ENCODE measurements around the gene ERN2.

DNA sequence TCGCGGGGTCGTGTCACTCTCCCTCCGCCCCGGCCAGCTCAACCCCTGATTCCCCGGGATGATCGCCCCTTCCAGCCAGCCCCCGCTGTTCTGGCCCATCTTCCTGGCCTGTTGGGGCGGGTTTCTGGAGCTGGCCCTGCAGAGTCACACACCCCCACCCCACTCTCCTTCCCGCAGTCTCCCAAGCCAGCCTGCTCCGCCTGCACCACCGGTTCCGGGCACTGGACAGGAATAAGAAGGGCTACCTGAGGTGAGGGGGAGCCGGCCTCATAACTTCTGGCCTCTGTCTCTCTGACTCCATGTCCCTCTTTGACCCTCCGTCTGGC lies 42.4 kb upstream of the ERN2 start:
- TF ChIP-seq, protein P1, sequence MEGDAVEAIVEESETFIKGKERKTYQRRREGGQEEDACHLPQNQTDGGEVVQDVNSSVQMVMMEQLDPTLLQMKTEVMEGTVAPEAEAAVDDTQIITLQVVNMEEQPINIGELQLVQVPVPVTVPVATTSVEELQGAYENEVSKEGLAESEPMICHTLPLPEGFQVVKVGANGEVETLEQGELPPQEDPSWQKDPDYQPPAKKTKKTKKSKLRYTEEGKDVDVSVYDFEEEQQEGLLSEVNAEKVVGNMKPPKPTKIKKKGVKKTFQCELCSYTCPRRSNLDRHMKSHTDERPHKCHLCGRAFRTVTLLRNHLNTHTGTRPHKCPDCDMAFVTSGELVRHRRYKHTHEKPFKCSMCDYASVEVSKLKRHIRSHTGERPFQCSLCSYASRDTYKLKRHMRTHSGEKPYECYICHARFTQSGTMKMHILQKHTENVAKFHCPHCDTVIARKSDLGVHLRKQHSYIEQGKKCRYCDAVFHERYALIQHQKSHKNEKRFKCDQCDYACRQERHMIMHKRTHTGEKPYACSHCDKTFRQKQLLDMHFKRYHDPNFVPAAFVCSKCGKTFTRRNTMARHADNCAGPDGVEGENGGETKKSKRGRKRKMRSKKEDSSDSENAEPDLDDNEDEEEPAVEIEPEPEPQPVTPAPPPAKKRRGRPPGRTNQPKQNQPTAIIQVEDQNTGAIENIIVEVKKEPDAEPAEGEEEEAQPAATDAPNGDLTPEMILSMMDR (IDR thresholded peaks at IDR 0.05) = no peak
- no peak for TF ChIP-seq POLR2A (IDR thresholded peaks at IDR 0.05)

All from adrenal gland (tissue), 5 donors.